ENCODE data around the gene PTPRK. TPM values are rescaled to one million over a fixed set of nuclear protein-coding genes. Genes with fewer than 3 reads are reported as not detected.

PTPRK gene
- total RNA-seq, 4 donors from 2014 or later = 10.3 to 36.0 (median 20.5) TPM

DNA sequence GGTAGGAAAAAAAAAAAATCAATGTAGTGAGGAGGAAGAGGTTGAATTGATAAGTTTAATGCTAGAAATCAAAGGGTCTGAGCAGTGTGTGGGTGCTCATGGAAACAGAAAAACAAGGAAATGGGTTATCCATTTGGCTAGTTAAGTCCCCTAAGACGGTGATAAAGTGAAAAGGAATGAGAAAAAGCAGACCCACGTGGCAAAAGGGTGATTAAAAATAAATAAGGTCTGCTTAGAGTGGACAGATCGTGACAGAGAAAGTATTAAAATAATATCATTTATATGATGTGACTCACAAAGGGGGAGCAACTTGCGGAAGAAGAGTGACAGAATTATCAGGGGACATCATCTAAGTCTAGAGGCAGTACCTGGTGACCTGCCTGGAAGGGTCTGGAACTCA, 367.8 kb downstream of the PTPRK start:
- Histone ChIP-seq H3K9me3 (no peaks in the 10 kb centered on the region), H3K27me3 (no peaks in the 10 kb centered on the region), H3K27ac (no peak overlapping the region), H3K4me3 (no peak overlapping the region), H3K36me3 (no peaks in the 10 kb centered on the region), H3K4me1 (no peaks in the 10 kb centered on the region)
- 71 to 79% methylated on average over 4 of the region's 4 CpGs for WGBS, 2 donors
- TF ChIP-seq, protein P1, sequence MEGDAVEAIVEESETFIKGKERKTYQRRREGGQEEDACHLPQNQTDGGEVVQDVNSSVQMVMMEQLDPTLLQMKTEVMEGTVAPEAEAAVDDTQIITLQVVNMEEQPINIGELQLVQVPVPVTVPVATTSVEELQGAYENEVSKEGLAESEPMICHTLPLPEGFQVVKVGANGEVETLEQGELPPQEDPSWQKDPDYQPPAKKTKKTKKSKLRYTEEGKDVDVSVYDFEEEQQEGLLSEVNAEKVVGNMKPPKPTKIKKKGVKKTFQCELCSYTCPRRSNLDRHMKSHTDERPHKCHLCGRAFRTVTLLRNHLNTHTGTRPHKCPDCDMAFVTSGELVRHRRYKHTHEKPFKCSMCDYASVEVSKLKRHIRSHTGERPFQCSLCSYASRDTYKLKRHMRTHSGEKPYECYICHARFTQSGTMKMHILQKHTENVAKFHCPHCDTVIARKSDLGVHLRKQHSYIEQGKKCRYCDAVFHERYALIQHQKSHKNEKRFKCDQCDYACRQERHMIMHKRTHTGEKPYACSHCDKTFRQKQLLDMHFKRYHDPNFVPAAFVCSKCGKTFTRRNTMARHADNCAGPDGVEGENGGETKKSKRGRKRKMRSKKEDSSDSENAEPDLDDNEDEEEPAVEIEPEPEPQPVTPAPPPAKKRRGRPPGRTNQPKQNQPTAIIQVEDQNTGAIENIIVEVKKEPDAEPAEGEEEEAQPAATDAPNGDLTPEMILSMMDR (IDR thresholded peaks at IDR 0.05) = no peak
- no peak for TF ChIP-seq POLR2A (IDR thresholded peaks at IDR 0.05)
- intact Hi-C loops (cut with DNase I) = no loop called here
- no peak for DNase-seq

GRCh38 chr6:128150376-128150775, 370.0 kb downstream of the PTPRK start:
- WGBS, 2 donors = 81 to 87% methylated on average over 5 of the region's 5 CpGs
- no peaks in the 10 kb centered on the region for H3K9me3 ChIP-seq
- no peak for DNase-seq
- TF ChIP-seq, protein P1 (IDR thresholded peaks at IDR 0.05) = no peak
- TF ChIP-seq POLR2A (IDR thresholded peaks at IDR 0.05) = no peak
- no peaks in the 10 kb centered on the region for H3K36me3 ChIP-seq
- H3K4me1 ChIP-seq = no peaks in the 10 kb centered on the region
- H3K27ac ChIP-seq = no peak overlapping the region
- no peaks in the 10 kb centered on the region for H3K27me3 ChIP-seq
- H3K4me3 ChIP-seq = no peak overlapping the region
- intact Hi-C loops (cut with DNase I) = no loop called here

- intact Hi-C loops (cut with DNase I) = no loop called here
- H3K4me1 ChIP-seq = no peaks in the 10 kb centered on the region
- H3K36me3 ChIP-seq = no peaks in the 10 kb centered on the region
- H3K27ac ChIP-seq = no peak overlapping the region
- no peaks in the 10 kb centered on the region for H3K9me3 ChIP-seq
- H3K4me3 ChIP-seq = no peak overlapping the region
- WGBS, 2 donors = 94 to 100% methylated on average over 1 of the region's 1 CpG
- H3K27me3 ChIP-seq = no peaks in the 10 kb centered on the region
- no peak for DNase-seq
- TF ChIP-seq POLR2A (IDR thresholded peaks at IDR 0.05) = no peak
- TF ChIP-seq, protein P1 (IDR thresholded peaks at IDR 0.05) = no peak
Observed at GRCh38 chr6:128149796-128150195, 370.6 kb downstream of the PTPRK start.

DNA sequence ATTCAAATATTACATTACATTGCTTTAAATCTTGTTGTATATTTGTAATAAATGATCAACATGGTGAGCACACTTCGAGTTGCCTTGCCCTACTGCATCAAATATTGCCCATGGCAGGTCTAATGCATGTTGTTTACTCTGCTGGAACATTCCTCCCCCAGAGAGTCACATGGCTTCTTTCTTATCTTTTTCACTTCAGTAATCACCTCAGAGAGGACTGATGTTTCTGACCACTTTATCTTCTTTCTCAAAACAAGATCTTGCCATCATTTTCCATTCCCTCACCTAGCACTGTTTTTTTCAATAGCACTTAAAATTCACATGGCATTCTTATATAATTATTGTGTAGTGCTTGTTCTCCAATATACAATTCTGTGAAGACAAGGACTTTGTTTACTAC, 376.1 kb downstream of the PTPRK start:
- no peak for TF ChIP-seq POLR2A (IDR thresholded peaks at IDR 0.05)
- TF ChIP-seq, protein P1 (IDR thresholded peaks at IDR 0.05) = no peak
- Histone ChIP-seq H3K27me3 (no peaks in the 10 kb centered on the region), H3K4me3 (no peak overlapping the region), H3K36me3 (no peaks in the 10 kb centered on the region), H3K27ac (no peak overlapping the region), H3K9me3 (no peaks in the 10 kb centered on the region), H3K4me1 (peaks cover 0 to 8% (median 0%) of the 10 kb centered on the region in 3 donors)
- no peak for DNase-seq
- 55 to 78% methylated on average over 1 of the region's 1 CpG for WGBS, 2 donors
- intact Hi-C loops (cut with DNase I) = no loop called here

DNA sequence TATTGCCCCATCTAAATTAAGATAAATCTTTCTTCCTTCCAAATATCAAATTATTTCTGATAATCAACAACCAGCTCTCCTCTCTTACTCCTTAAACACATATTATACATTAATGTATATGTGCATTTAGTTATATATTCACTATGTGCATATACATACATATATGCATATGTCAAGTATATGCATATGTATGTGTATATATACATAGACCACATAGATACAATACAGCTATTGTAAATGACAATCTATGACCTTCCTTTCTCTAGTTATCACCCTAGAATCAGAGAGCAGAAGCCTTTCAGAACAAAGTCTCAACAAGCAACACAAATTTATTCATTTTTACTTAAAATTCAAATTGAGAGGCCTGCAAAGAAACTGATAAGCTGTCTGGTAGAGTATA, 378.5 kb downstream of the PTPRK start:
- intact Hi-C loops (cut with DNase I) = no loop called here
- Histone ChIP-seq H3K4me3 (no peak overlapping the region), H3K27me3 (no peaks in the 10 kb centered on the region), H3K27ac (no peak overlapping the region), H3K36me3 (no peaks in the 10 kb centered on the region), H3K9me3 (no peaks in the 10 kb centered on the region), H3K4me1 (peaks cover 0 to 18% (median 5%) of the 10 kb centered on the region in 3 donors)
- TF ChIP-seq, protein P1 (IDR thresholded peaks at IDR 0.05) = no peak
- no peak for TF ChIP-seq POLR2A (IDR thresholded peaks at IDR 0.05)
- DNase-seq = no peak
